Activated T-helper 1 cell treated with Interleukin-2 at 50 U/mL for 16 hours (primary cell): ENCODE results near the gene NFATC1.
"Not testable (repeated sequence)": the region's sequence is repeated elsewhere in the genome, so short reads cannot be mapped to it uniquely, and the experiment has no call there.

Experiments
- DNase-seq: peaks from one replicate; pipeline ENCODE4 v3.0.0-alpha.2; 2020; ENCODE audit warnings: low read depth

The NFATC1 gene

GRCh38 chr18:79490626-79491041 lies 94.9 kb downstream of the NFATC1 start:
- no peak for DNase-seq

- no peak for DNase-seq
Measured at GRCh38 chr18:79491081-79491551, 95.4 kb downstream of the NFATC1 start.

DNA sequence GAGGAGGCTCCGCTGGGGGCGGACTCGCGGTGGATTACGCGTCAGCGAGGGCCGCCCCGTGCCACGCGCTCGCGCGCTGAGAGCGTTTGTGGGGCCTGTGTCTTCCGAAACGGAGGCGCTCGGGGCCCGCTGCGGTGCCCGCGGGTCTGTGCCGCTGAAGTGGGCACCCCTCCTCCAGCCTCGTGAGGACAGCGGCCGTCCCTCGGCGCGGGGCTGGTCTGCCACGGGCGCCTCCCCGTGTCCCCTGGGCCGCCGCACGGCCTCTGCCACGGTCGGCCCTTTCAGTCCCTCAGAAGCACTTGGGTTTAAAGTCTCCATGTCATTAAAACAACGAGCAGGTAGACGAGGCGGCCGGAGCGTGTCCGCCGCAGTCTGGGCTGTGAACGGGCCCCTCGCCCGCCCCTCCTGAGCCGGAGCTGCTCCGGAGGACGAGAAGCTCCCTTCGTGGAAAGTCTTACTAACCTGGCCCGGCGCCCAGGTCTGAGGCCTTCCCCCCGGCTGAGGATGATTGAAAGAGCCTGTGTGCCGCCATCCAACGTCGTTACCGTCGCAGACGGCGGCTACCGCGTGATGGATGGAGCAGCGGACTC lies 97.6 kb downstream of the NFATC1 start:
- no peak for DNase-seq

GRCh38 chr18:79493801-79494211 lies 98.1 kb downstream of the NFATC1 start:
- no peak for DNase-seq

GRCh38 chr18:79494936-79495335 lies 99.2 kb downstream of the NFATC1 start:
- DNase-seq: no peak

DNA sequence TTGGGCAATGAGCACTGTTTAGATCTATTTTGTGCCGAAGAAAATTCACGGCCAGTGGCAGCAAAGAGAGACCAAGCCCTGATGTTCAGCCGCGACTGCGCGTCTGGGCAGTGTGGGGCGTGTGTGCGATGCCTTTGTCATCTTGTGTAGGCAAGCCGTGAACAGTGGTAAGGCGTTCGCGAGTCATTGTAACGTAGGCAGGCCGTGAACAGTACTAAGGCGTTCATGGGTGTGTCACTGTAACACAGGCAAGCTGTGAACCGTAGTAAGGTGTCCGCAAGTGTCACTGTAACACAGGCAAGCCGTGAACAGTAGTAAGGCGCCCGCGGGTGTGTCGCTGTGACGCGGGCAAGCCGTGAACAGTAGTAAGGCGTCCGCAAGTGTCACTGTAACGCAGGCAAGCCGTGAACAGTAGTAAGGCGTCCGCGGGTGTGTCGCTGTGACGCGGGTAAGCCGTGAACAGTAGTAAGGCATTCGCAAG lies 99.9 kb downstream of the NFATC1 start:
- DNase-seq: no peak

DNA sequence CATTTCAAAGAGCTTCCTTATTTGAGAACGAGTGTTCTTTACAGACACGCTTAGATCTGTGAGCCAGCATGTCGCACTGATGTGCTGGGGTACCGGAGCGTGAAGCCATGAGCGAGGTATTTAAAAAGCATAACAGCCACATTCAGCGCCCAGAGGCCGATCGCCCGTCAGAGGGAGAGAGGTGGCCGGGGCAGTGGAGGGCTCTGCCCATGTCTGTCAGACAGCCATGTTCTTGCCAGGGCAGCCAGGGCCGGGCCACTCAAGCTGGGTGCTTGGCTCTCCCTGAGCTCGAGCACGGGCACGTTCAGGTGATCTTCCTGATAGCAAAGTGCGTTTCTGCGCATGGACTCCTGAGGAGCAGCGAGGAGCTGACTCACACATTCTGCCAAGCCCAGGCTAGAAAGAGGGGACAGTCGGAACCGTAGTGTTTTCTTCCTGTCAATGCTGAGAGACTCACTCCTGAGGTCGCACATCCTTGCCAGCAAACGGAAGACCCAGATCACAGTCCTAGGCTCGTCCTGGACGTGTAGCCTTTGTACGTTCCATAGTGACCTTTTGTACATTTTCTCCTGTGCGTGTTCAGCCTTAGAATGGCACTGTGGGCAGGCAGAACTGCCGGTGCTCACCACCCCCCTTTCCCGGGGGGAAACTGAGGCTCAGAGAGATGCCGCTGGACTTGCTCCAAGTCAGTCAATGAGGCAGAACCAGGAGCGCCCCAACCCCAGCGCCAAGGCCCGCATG lies 100.7 kb downstream of the NFATC1 start:
- DNase-seq: no peak

GRCh38 chr18:79496978-79497637 lies 101.4 kb downstream of the NFATC1 start:
- DNase-seq: no peak

DNA sequence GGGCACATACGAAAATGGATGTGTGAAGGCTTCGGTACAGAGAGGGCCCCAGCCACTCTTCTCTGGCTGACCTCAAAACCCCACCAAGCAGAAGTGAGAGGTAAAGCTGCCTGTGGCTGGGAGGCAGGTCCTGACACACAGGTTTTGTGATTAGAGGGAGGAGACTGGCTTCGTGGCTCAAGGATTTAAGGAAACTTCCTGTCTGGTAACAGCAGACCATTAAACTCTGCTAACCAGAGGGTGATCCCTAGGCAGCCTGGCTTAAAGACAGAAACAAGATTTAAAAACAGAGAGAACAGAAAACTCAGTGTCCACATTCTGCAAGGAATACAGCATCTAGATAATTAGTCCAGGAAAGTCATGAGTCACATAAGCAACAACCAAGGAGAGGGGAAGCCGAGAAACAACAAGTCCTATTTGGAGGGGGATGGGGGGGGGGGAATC lies 101.9 kb downstream of the NFATC1 start:
- DNase-seq: no peak

DNA sequence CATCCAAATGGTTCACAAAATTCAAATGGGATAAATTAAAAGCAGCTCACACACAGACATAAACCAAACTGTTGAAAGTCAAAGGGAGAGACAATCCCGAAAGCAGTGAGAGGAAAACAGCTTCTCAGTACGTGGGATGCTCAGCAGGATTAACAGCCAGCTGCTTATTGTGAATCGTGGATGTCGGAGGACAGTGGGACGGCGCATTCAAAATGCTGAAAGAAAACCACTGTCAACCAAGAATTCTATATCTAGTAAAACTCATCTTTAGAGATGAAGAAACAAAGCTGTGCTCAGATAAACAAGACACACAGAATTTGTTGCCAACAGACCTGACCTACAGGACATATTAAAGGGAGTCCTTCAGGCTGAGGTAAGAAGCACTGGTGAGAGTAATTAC lies 102.9 kb downstream of the NFATC1 start:
- no peak for DNase-seq

DNA sequence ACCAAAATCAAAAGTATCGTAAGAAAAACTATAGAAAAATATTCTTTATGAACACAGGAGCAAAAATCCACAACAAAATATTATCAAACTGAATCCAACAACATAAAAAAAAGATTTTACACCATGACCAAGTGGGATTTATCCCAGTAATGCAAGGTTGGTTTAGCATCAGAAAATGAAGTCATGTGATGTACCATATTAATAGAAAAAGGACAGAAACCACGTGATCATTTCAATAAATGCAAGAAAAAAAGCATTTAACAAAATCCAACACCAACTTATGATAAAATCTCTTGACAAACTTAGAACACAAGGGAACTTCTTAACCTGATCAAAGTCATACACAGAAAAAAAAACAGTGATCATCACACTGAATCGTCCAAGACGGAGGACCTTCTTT lies 105.3 kb downstream of the NFATC1 start:
- DNase-seq: no peak

GRCh38 chr18:79502782-79503181 lies 107.1 kb downstream of the NFATC1 start:
- no peak for DNase-seq

- no peak for DNase-seq
Measured at GRCh38 chr18:79503406-79503805, 107.7 kb downstream of the NFATC1 start.

DNA sequence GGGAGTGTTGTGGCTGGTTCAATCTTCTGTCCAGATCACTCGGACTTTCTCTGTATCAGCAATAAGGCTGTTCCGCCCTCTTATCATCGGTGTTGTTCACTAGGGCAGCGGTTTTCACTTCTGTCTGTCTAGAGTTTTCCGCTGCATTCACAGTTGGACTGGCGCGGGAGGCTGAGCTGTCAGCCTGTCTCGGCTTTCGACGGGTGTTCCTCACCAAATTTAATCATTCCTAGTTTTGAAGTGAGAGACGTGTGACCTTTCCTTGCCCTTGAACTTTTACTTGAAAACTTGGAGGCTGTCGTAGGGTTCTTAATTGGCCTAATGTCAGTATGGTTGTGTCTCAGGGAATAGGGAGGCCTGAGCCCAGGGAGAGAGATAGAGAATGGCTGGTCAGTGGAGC lies 108.3 kb downstream of the NFATC1 start:
- no peak for DNase-seq

DNA sequence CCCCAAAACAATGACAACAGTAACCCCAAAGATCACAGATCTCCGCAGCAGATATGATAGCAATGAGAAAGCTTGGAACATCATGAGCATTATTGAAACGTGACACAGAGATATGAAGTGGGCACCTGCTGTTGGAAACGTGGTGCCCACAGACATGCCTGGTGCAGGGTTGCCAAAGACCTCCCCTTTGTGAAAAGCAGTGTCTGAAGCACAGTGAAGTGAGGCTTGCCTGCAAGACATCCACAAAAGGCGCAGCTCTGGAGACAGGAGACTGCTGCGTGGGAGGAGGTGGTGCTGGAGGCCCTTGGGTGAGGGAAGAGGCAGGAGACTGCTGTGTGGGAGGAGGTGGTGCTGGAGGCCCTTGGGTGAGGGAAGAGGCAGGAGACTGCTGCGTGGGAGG lies 108.8 kb downstream of the NFATC1 start:
- DNase-seq: not testable (repeated sequence)

DNA sequence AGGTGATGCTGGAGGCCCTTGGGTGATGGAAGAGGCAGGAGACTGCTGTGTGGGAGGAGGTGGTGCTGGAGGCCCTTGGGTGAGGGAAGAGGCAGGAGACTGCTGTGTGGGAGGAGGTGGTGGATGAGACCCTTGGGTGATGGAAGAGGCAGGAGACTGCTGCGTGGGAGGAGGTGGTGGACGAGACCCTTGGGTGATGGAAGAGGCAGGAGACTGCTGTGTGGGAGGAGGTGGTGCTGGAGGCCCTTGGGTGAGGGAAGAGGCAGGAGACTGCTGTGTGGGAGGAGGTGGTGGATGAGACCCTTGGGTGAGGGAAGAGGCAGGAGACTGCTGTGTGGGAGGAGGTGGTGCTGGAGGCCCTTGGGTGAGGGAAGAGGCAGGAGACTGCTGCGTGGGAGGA lies 109.7 kb downstream of the NFATC1 start:
- not testable (repeated sequence) for DNase-seq

DNA sequence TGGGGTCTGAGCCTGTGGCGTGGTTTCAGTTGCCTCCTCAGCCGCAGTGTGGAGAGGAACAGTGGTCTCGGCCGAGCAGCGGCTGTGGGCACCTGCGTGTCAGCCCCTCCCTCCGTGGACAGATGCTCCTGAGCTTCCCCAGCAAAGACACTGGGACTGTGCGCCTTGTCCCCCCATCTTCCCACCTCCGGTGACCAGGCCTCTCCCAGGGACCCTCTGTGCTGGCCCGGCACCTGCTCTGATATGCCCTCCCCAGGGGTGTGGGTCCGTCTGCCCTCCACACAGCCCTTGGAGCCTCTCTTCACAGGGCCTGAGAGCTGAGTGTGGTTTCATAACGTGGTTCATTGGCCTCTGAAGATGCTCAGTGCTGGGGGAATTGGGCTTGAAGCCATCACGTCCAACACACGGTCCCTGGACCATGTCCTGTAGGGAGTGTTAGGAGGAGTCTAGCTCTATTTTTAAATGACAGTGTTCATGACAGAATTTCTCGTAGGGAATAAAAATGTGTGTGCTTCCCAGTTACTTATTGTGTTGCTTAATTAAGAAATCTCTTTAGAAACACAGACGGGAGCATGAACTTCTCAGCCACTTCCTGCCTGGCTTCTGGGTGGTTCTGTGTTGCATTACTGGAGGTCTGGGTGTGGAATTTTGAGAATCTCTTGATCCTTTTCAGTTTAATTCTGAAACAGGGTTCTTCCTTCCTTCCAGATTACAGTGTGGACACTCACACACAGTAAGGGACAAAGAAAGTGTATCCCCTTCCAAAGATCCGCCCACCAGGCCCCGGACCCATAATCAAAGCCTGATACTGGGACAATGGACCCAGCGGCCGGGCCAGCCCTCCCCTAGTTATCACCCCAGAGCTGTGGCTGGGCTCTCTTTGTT lies 110.7 kb downstream of the NFATC1 start:
- no peak for DNase-seq

- no peak for DNase-seq
Measured at GRCh38 chr18:79507076-79507545, 111.4 kb downstream of the NFATC1 start.

- no peak for DNase-seq
Measured at GRCh38 chr18:79507546-79508480, 112.1 kb downstream of the NFATC1 start.
